ENCODE measurements around the gene SNX3.

The SNX3 gene

DNA sequence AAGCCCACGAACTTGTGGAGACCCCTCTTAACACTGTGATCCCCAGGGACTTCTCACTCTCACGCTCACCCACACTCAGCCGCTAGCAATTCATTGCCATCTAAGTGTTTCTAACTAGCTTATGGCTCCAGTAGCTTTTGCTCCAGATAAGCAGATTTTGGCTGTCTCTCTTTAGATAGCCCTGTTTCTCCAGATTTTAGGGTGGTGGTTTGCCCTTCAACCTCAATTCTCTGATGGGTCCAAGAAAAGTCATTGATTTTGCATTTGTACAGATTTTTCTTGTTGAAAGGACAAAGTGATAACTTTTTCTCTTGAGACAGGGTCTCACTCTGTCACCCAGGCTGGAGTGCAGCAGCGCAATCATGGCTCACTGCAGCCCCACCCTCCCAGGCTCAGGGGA is 53.8 kb downstream of the SNX3 start:
- no peak for DNase-seq (ENCODE audit: extremely low read depth in 1 of 2, low read depth in 1 of 2)

DNA sequence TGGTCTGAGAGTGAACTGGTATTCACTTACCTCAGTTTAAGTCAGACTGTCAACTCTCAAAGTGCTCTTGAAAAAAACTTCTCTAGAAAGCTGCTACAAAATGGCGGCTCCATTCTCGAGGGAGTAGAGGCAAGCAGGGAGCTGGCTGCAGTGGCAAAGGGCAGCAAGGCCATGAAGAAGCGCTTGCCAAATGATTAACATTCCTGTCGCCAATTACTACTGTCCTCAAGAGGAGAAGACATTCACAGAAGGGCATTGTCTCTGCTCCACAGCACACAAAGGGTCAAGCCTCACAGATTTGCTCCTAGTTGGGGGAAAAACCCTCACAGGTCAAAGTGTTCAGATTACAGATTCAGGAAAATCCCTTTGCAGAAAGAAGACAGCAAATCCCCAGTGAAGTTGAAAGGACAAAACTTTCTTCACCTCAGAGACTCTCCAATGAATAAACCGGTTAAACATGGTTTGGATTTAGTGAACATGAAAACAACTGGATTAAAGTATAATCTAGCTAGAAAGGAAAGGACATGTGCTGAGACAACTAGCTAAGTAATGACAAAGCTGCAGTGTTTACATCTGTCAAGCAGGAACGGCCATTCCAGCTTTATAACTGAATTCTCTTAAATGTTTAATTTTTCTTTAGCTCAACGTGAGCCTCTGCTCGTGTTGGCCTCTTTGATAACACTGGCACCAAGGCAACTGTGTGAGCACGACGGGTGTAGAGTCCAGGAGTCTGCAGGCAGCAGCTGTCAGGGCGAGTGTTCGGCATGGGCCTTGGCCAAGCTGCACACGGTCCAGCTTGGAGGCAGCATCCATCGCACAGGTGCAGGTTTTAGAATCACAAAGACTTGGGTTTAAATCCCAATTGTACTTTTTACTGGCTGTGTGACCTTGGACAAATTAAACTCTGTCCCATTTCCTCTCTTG is 57.4 kb downstream of the SNX3 start:
- no peak for DNase-seq (ENCODE audit: extremely low read depth in 1 of 2, low read depth in 1 of 2)

DNA sequence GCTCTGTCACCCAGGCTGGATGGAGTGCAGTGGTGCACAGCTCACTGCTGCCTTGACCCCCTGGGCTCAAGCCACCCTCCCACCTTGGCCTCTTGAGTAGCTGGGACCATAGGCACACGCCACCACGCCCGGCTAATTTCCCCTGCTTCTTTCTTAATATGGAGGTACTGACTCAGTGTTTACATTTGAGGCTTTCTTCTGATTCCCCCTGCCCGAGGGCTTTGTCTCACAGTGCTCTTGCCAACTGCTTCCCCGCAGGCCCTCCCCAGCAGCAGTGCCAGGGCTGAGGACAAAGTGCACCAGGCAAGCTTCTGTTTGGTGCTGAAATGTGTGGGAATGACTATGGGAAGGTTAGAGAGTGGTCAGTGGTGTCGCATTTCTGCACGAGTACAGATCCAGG is 60.2 kb downstream of the SNX3 start:
- no peak for DNase-seq (ENCODE audit: extremely low read depth in 1 of 2, low read depth in 1 of 2)

DNA sequence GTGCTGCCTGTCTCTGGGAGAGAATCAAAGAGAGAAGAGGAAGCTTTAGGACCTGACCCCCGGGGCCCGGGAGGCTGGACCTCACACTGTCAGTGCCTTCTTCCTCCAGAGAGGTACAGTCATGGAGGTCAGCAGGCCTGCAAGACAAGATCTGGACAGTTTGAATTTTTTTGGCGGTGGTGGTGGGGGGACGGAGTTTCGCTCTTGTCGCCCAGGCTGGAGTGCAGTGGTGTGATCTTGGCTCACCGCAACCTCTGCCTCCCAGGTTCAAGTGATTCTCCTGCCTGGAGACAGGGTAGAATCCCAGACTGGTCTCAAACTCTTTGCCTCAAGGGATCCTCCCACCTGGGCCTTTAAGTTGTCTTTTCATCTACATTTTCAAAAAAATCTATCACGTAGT is 60.7 kb downstream of the SNX3 start:
- no peak for DNase-seq (ENCODE audit: extremely low read depth in 1 of 2, low read depth in 1 of 2)

DNA sequence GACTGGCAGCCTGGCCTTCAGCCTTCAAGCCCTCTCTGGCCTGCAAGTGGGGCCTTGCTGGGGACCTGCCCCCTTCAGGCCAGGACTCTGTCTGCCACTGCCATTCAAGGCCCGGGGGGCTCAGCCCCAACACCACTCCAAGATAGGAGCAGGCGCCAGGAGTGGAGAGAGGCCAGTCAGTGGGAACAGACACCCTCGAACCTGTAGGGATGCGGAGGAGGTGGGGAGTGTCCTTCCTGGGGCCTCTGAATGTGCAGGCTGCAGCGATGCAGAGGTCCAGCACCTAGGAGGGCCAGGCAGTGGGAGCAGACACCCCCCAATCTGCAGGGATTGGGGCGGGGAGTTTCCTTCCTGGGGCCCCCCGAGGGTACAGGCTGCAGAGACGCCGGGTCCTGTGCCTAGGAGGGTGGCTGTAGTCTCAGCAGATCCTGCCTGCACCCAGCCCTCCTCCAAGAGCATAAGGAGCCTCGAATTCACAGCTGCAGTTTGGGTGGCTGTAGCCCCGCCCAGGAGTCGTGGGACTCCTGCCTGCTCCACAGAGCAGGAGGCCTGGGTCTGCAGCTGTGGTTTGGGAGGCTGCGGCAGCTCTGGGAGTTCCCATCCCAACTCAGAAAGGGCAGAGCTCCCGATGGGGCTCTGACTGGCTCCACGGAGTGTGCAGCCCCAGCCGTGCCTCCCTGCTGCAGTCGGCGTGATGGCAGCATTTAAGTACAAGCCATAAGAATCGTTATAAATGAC is 61.9 kb downstream of the SNX3 start:
- DNase-seq (ENCODE audit: extremely low read depth in 1 of 2, low read depth in 1 of 2): no peak

DNA sequence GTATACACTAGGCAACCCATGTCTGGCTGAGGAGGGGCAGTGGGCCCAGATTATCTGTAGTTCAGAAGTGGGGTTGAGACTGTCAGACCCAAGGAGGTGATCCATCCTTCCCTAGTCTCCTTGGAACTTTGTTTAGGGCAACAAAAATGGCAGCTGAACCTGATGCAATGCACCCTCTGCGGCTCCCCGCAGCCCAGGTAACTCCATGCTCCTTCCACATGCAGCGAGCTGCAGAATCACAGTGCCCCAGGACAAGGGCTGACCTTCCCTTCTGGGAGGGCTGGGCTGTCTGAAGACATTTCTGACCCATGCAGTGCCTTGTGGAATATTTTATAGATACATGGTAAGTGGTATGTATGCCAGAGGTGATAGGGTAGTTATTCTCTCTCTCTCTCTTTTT is 65.6 kb downstream of the SNX3 start:
- DNase-seq (ENCODE audit: extremely low read depth in 1 of 2, low read depth in 1 of 2): no peak

DNA sequence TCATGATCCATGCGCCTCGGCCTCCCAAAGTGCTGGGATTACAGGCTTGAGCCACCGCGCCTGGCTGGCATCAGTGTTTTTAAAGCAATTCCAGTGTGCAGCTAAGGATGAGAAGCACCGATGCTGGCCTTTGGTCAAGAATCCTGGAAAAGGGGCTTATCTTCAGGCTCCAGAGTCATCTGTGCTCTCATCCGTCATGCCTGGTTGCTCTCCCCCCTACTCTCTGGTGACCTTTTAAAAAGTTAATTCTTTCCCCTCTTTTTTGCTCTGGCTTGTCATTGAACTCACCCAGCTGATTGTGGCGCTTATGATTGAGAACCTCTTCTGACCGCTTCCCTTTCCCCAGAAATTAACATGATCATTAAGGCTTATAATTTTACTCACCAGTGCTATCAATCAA is 66.3 kb downstream of the SNX3 start:
- DNase-seq (ENCODE audit: extremely low read depth in 1 of 2, low read depth in 1 of 2): no peak

DNA sequence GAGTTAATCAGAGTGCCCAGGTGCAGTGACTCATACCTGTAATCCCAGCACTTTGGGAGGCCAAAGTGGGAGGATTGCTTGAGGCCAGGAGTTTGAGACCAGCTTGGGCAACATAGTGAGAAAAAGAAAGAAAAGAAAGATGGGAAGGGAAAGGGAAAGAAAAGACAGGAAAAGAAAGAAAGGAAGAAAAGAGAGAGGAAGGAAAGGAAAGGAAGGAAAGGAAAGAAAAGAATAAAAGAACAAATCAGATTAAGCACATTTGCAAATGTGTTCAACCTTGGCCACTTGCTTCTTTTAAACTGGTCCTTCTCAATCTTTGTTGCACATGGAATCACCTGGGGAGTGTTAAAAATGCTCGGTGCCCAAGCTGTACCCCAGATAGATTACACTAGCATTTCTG is 67.0 kb downstream of the SNX3 start:
- no peak for DNase-seq (ENCODE audit: extremely low read depth in 1 of 2, low read depth in 1 of 2)

DNA sequence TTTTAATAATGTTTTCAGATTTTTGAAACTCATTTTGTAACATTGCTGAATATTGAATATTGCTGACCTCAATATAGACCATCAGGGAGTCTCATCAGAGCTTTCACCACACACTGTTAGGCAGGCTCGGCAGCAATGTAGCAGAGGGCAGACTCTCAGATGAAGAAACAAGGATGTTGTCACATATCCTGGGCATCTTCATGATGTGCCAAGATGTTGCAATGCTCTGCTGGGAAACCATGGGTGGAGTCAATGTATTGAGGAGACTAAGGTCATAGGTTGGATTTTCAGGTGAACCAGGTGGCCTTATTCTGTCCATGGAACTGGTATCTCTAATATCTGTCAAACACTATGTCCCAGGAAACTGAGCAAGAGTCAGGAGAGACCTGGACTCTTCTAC is 67.7 kb downstream of the SNX3 start:
- DNase-seq (ENCODE audit: extremely low read depth in 1 of 2, low read depth in 1 of 2): no peak

DNA sequence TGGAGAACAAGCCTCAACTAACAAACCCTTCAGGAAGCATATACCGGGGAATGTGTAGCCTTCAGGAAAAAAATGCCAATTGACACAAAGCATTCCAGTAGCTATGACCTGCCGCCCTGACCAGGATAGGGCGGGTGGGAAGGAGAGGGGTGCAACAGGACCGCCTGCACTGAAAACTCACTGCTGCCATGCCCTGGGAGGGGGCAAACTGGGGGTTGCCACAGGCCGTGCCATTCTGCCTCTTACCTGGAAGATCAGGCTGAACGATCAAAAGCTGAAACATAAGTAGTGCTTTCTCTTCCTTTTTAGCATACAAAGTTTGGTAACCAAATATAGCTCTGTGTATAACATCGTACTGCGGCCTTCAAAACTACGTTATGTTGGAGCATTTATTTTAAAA is 73.3 kb downstream of the SNX3 start:
- DNase-seq (ENCODE audit: extremely low read depth in 1 of 2, low read depth in 1 of 2): no peak

DNA sequence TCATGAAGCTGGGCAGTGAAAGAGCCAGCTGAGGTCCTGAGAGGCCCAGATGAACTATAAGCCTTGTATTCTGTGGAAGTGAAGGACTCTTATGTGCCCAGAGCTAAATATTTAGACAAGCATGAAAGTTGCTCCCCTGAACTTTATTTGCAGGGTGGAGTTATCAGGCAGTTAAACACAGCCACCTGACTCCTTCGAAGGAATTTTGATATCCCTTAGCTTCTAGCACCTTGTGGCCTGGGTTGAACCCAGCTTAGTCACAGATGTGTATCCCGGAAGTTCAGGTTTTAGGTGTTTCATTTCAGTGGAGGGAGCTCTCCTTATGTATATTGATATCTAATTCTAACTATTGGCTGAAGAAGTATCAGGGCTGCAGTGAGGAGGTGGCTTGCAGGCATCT is 74.6 kb downstream of the SNX3 start:
- DNase-seq (ENCODE audit: extremely low read depth in 1 of 2, low read depth in 1 of 2): no peak

DNA sequence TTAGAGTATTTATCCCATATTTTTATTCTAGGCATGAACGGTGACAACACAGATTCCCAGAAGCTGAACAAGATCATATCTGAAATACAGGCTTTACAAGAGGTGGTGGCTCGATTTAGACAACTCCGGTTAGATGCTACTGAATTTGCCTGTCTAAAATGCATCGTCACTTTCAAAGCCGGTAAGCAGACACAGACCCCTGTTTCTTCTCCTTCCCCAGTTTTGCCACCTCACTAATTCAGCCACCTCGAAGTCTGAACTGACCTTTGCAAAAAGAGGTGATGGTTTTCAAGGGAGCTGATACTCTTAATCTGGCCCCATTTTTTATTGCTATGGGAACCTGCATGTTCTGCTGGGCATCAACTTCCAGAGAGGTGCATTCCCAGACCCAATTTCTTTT is 80.1 kb downstream of the SNX3 start:
- DNase-seq (ENCODE audit: extremely low read depth in 1 of 2, low read depth in 1 of 2): no peak

DNA sequence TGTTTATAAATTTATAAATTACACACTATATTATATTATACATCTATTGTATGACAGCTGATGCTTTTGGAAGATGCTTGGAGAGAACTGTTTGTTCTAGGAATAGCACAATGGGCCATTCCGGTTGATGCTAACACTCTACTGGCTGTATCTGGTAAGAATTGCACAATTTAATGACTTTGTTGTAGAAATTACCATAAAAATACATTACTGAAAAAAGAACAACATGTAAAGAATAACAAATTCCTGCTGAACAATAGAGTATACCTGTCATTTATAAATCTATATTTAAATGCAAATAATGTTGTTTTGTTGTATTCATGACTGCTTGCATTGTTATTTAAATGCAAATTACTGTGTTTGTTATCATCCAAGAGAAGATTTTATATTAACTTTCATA is 80.6 kb downstream of the SNX3 start:
- DNase-seq (ENCODE audit: extremely low read depth in 1 of 2, low read depth in 1 of 2): no peak

DNA sequence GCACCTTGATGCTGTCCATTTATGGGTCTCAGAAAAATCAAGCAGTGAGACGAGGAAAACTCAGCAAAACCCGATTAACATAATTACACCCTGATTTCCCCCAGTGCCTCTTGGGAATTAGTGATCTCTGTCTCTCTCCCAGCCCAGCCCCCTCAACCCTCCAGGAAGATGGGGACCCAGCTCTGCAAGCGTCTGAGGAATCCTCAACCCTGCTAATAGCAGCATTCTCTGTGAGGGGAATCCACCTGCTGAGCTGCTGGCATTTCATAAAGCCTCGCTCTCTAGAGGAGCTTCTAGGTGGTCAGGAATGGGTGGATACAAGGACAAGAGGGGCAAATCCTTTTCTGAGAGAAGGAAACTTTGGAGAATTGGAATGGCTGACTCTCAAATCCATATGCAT is 81.1 kb downstream of the SNX3 start:
- DNase-seq (ENCODE audit: extremely low read depth in 1 of 2, low read depth in 1 of 2): no peak

DNA sequence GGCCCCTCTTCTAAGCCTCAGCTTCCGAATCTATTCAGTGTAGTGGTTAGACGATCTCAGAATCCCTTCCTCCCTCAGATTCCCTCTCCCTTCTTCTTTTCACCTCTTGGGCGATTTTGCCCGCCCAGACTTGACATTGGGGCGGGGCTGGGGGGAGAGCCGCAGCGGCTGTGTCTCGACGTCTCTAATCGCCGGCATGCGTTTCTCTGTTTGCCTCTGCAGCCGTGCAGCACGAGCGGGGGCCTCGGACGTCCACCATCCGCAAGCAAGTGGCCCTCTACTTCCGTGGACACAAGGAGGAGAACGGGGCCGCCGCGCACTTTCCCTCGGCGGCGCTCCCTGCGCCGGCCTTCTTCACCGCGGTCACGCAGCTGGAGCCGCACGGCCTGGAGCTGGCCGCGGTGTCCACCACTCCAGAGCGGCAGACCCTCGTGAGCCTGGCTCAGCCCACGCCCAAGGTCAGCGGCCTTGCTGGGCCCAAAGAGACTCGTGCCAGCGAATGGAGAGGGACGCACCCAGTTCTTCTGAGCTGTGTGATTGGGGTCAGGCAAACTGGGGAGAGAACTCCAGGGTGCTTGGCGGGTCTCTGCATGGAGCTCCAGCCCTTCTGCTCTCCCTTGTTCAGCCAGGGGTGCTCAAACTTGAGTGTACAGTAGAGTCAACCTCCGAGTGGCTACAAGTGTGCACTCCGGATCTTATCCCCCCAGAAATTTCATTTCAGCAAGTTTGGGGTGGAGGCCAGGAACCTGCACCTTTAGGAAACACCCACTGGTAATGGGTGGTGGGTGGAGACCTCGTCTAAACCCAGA is 84.4 kb downstream of the SNX3 start:
- no peak for DNase-seq (ENCODE audit: extremely low read depth in 1 of 2, low read depth in 1 of 2)

DNA sequence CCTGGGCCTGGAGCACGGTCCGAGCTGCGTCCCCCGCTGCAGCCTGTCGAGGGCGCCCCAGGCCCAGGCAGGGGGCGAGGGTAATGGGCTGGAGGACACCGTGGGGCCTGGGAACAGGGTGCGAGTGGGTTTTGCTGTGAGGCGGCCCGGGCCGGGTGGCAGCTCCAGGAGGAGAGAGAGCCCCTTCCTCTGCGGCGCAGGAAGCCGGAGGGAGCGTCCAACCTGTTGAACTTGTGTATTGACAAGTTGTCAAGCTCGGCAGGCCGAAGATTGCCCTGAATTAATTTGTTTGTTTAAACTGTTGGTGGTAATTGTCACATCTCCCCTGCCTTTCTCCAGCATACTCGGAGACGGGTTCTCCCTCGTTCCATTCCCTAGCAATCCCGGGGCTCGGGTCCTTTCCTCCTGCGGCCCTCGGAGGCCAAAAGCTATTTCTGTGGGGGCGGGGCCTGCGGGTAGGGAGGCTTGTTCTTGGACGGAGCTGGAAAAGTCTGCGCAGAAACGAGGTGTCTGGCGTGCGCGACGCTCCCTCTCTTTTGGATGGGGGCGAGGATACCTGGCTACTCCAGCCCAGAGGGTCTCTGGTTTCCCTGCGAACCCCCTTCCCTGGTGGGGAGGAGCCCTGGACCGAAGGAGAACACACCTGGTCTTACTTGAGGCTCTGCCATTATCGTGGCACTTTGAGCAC is 85.1 kb downstream of the SNX3 start:
- DNase-seq (ENCODE audit: extremely low read depth in 1 of 2, low read depth in 1 of 2): no peak

DNA sequence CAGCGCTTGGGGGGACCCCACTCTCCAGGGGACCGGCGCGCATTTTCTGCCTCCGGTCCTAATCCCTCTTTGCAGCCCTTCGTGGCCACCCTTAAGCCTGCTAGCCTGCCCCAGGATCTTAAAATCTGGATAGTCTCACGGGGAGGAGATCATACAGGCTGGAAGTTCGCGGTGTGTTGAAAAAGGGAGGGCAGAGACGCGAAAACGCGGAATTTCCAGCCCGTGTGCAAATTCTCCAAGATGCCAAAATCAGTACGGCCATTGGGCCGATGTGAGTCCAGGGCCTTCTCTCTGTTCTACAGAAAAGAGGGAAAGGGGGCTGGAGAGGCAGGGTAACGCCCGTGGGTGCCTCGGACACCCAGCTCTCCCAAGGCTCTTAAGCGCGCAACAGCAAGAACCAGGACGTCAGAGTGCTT is 85.7 kb downstream of the SNX3 start:
- no peak for DNase-seq (ENCODE audit: extremely low read depth in 1 of 2, low read depth in 1 of 2)

DNA sequence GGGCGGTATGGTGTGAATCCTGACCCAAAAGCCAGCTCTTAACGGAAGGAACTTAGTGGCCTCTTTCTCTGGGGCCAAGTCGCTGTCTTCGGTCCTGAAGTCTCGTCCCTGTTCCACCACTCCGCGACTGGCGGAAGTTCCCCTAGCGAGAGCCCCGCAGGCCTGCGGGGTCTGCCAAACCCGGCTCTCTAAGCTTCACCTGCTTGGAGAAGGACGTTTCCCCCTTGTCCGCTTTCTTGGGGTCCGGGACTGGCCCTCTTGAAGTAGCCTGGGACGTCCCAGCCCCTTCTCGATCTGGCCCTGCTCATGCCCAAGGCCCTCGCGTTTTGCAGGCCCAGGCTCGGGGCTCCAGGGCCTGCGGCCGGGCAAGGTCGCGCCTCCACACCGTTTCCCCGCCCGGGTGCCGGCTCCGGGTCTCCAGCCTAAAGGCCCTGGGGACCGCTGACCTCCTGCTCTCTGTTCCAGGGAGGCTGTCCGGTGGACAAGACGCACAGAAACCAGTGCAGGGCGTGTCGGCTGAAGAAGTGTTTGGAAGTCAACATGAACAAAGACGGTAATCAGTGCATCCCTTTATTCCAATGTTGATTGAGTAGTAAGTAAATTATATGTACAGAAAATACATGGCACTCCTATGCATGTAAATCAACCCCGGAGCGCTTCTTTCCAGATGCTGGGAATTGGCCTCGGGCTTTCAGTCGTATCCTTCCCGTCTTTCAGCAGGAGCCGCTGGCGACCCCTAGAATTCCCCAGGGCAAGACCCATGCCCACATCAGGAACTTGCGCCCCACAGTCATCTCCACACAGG is 86.3 kb downstream of the SNX3 start:
- DNase-seq (ENCODE audit: extremely low read depth in 1 of 2, low read depth in 1 of 2): no peak

DNA sequence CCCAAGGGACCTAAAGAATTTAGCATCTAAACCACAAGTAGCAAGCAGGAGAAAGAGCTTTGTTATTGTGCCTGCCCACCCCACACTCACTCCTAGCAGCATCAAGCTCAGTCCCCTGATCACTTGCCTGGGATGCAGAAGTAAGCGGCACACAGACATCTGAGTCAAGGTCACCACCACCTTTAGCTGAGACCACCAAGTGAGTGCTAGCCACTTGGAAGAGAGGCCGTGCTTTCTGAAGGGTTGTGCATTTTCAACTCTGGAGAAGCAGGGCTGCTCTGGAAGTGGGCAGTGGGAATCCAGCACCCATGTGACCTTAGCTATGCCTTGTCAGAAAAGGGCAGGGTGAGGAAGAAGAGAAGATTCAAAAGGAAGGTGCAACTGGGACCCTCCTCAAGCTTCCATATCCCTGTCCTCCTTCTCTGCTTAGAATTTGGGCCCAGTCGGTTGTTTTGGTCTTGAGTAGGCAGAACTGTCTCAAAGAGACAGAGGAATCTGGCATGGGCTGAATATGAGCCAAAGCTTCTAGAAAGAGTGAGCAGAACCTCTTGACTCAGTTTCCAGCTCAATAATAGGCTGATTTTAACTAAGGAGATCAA is 88.8 kb downstream of the SNX3 start:
- no peak for DNase-seq (ENCODE audit: extremely low read depth in 1 of 2, low read depth in 1 of 2)
